Measurements from ENCODE around the gene RPS14.

RPS14 gene

DNA sequence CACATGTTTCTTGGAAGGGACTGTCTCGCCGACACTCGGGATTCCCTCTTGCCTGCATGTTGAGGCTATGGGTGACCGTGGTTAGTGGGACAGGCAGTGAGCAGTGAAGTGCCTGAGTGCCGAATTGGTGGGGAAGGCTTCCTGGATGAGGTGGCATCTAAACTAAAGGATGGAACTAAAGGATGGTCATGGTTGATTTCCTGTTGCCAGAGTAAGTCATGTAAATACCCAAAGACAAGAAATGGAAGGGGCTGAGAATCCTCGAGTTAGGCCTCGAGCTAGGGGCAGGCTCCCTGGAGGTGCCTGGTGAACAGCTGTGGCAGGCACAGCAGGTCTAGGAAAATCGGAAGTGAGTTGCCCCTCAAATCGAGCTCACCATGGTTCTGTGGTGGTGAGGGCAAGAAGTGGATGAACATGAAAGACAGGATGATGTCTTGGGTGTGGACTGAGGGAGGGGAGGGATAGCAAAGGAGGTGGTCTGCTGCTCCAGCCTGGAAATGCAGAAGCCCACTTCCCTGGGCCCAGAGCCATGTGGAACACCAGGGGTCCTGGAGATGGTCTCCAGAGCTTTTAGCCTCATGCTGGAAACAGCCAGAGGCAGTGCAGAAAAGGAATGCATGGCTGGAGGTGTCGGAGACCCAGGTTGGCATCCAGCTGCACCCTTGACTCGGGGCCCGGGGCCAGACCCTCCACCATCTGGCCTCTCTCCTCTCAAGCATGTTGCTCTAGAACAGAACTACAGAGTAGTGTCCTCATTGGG lies 49.0 kb downstream of the RPS14 start:
- DNase-seq (ENCODE audit: low spot score): no peak

DNA sequence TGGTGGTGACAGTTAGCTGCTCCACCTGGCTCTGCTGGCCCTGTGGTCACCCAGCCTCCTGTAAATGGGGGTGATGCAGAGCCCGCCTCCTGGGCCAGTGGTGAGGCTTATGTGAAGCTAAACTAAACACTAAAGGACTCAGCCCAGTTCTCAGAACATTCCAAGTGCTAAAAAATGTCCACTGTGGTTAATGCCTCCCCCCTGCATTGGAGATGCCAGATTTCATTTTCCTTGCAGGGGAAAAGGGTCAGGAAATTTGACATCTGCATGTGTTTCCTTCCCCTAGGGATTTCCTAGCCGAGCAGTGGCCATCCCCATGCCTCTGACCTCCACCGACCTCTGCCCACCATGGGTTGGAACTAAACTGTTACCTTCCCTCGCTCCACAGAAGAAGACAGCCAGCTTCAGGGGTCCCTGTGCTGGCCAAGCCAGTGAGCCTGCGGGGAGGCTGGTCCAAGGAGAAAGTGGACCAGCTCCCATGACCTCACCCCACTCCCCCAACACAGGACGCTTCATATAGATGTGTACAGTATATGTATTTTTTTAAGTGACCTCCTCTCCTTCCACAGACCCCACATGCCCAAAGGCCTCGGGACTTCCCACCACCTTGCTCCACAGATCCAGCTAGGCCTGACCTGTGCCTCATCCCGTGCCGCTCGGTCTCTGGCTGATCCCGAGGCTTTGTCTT lies 49.9 kb downstream of the RPS14 start:
- no peak for DNase-seq (ENCODE audit: low spot score)

DNA sequence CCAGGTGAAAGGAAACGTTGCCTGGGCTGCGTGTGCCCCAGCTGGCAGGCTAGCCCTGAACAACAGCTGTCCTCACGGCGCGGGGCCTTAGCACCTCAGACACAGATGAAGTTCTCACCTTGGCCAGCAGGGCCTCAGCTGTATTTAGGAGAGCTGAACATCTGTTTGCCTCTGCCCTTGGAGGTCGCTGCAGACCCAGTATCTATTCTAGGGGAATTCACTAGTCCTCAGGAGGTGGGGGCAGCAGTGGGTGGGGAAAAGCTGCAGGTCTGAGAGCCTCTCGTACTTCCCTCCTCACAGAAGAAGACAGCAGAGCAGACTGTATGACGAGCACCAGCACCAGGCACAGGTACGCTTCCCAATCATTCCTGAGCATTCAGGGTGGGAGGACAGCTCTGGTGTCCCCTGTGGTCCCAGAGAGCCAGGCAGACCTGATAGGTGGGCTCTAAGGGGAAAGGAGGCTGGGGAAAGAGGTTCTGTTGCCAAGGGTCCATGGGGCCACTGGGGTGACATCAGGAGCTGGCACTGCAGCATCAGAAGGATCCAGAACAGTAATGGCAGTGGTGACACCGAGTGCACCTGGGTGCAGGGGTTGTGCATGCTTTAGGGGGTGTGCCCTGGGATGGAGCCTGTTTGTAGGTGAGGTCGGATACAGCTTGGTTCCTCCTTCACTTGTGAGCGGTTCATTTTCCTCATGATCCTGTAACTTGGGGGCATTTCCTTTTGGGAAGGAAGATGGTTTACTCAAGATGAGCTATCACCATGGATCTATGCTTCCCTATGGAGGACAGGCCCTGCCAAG lies 50.6 kb downstream of the RPS14 start:
- DNase-seq (ENCODE audit: low spot score): no peak

DNA sequence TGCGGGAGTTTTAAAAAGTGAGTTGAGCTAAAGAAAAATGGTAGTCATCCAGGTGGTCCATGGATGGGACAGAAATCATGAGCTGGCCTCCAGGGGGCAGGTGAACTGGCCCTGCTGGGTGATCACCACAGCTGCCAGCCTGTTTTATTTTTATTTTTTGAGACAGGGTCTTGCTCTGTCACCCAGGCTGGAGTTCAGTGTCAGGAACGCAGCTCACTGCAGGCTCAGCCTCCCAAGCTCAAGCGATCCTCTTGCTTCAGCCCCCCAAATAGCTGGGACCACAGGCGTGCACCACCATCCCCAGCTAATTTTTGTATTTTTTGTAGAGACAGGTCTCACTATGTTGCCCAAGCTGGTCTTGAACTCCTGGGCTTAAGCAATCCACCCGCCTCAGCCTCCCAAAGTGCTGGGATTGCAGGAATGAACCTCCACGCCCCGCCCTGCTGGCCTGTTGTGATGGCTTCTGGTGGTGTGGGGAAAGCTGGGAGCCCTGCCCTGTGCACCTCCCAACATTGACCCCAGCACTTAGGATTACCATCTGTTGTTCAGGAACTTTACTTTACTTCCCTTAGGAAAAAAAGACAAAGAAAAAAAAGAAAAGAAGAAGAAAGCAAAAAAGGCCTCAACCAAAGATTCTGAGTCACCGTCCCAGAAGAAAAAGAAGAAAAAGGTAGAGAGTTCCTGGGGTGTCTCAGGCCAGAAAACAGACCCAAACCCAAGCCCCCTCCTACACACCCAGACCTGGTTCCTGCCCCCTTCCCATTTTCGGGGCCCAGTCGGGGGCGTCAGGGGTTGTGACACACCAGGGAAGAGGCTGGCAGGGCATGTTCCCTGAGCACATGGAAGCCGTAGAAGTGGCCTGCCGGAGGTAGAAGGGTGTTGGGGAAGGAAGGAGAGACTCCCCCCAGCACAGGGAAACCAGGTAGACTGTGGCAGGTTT lies 51.5 kb downstream of the RPS14 start:
- no peak for DNase-seq (ENCODE audit: low spot score)

DNA sequence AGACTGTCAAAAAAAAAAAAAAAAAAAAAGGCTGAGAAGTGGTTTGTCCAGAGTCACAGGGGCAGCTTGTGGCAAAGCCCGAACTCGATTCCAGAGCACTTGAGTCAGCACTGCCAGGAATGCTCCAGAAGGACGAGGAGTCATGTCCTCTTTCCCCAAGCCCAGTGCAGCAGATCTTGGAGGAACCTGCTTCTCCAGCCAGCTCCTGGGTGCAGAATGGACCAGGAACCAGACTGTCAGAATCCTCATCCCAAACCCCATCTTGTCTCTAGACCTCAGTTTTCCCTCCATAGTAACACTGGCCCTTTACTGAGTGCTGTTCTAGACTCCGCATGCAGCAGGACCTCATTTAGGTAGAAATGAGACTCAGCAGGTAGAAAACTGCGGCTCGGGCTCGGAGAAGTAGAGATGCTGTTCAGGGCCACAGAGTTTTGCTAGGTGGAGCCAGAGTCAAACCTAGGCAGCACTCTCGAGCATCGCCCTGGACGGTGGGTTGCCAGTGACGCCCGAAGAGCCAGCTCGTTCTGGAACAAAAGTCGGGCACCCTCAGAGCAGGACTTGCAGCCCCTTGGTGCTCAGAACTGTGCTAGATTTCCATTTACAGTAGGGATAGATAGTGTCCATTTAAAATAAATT lies 52.3 kb downstream of the RPS14 start:
- DNase-seq (ENCODE audit: low spot score): no peak

DNA sequence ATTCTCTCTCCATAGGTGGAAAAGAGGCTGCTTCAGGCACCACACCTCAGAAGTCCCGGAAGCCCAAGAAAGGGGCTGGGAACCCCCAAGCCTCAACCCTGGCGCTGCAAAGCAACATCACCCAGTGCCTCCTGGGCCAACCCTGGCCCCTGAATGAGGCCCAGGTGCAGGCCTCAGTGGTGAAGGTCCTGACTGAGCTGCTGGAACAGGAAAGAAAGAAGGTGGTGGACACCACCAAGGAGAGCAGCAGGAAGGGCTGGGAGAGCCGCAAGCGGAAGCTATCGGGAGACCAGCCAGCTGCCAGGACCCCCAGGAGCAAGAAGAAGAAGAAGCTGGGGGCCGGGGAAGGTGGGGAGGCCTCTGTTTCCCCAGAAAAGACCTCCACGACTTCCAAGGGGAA lies 53.3 kb downstream of the RPS14 start:
- no peak for DNase-seq (ENCODE audit: low spot score)

DNA sequence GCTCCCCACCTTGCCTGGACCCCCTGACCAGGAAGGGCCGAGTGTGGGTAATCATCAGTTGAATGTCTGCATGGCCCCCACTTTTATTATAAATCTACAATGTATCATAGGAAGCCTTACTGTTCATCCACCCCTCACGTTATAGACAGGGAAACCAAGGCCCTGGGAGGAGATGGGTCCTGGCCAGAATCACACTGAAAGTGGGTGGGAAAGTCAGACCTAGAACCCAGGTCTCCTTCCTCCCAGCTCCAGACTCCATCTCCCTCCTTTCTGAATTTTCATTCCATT lies 53.9 kb downstream of the RPS14 start:
- DNase-seq (ENCODE audit: low spot score): no peak

DNA sequence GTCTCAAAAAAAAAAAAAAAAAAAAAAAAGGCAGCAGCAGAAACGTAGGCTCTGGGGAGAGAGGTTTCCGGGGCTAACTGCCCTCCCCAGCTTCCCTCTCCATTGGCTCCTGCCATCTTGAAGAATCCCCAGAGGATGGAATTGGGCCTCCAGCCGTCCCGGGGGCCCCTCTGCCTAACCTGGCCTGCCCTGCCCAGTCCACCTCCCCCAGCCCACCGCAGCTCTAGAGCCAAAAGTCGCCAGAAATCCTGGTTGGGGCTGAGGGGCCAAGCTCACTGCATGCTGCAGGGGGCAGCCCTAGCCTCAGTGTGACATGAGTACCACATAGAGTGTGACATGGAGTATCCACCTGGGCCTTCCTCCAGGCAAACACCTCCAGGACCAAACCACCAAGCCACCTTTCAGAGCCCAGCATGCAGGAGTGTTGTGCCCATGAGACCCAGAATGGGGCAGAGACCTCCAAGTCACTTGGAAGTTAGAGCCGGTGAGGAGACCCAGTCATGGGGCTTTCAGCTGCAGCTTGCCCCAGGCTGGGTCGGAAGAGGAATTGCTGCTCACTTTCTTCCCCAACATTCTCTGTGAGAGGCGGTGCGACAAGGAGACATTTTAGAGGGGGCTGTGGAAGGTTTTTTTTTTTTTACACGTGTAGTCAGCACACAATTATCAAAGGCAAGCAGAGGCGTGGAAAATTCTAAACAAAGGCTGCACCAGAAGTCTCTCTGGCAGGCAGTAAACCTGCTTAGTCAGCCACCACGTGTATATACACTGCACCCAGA lies 54.4 kb downstream of the RPS14 start:
- no peak for DNase-seq (ENCODE audit: low spot score)

DNA sequence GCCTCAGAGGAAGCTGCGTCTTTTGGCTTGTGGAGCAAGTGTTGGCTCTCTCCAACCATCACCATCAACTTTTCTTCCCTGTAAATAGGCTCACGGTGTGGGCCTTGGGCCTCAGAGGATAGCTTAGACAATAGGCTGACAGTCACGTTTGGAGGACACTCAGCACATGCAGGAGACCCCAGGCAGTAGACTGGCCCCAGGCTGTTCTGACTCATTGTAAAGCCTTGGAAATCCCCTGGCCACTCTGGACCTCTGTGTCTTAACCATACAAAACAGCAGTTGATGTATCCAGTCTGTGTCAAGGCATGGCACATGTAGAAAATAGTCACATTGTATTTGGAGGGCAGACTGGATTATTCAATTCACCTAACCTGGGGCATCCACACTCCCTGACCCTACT lies 55.4 kb downstream of the RPS14 start:
- no peak for DNase-seq (ENCODE audit: low spot score)

DNA sequence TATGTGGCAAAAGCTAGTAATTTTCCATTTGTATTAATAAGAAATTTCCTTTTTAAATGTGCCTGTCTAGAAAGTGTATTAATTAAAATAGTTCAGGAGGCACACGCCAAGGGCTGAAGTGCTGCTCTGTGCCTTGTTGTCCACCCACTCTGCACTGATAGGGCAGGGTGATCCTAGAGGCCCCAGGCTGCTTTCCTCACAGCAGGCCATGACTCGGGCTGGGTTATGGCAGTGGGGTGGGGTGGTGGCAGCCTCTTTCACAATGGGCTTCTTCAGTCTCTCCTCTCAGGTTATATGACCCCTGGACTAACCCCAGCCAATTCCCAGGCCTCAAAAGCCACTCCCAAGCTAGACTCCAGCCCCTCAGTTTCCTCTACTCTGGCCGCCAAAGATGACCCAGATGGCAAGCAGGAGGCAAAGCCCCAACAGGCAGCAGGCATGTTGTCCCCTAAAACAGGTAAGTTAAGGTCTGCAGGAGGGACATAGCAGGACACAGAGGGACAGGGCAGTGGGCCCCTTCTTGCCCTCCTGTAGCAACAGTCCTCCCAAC lies 56.4 kb downstream of the RPS14 start:
- DNase-seq (ENCODE audit: low spot score): no peak

DNA sequence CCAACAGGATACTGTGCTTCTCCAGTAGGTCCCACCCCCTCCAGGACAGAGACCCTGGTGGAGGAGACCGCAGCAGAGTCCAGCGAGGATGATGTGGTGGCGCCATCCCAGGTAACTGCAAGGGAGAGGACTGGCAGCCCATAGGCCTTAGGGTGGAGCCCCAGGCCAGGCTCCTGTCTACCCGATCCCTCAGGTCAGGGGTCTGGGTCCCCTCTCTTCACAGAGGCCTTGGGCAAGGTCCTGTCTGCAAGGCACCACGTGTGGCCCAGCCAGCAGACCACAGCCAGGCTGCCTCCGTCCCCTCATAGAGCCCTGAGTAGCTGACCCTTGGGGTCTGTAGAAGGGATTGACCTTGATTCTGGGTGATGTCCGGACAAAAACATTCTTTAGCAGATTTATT lies 56.9 kb downstream of the RPS14 start:
- no peak for DNase-seq (ENCODE audit: low spot score)

All from pons (tissue), 1 donor.